HCT116 (cell line): ENCODE measurements around the gene SART3.
A peak's percentile ranks its signal among the peaks of the same experiment; 100 is the strongest.

ENCODE experiments used
- ELF1 ChIP-seq: IDR thresholded peaks from 2 replicates; pipeline ENCODE4 v1.6.1; 2012; ENCODE audit warnings: low read depth, borderline replicate concordance
- MAX ChIP-seq: IDR thresholded peaks from 2 replicates; pipeline ENCODE4 v1.6.1; 2012
- REST ChIP-seq: IDR thresholded peaks from 2 replicates; pipeline ENCODE4 v1.6.1; 2012; ENCODE audit warnings: low read depth
- SIN3A ChIP-seq: IDR thresholded peaks from 2 replicates; pipeline ENCODE4 v1.6.1; 2012; ENCODE audit warnings: low read depth
- TCF7L2 ChIP-seq: IDR thresholded peaks from 2 replicates; pipeline ENCODE4 v1.7.0; 2011; ENCODE audit warnings: borderline replicate concordance, inconsistent platforms; ENCODE audit not compliant: insufficient read depth, insufficient read length; ENCODE audit errors: extremely low read depth
- TF ChIP-seq, protein P1 (sequence below), 3 experiments: fragments of 200-600 bp in 1 of 3; sonication (generic) in 1 of 3; IDR thresholded peaks in 2 of 3; conservative IDR thresholded peaks in 1 of 3; 2 replicates each; pipeline ENCODE4 v1.5.1; 2012 to 2017; ENCODE audit warnings: low read depth in 2 of 3, low read length in 2 of 3, antibody characterized with exemption in 1 of 3, borderline replicate concordance in 1 of 3, control low read depth in 1 of 3, mild to moderate bottlenecking in 1 of 3, mixed read lengths in 1 of 3, mixed run types in 1 of 3, moderate library complexity in 1 of 3; ENCODE audit not compliant: insufficient read depth in 1 of 3

GRCh38 chr12:108511633-108512540, 49.1 kb downstream of the SART3 start:
- TF ChIP-seq MAX (no peak), ELF1 (no peak), SIN3A (no peak), TCF7L2 (no peak), REST (no peak)
- TF ChIP-seq, protein P1, sequence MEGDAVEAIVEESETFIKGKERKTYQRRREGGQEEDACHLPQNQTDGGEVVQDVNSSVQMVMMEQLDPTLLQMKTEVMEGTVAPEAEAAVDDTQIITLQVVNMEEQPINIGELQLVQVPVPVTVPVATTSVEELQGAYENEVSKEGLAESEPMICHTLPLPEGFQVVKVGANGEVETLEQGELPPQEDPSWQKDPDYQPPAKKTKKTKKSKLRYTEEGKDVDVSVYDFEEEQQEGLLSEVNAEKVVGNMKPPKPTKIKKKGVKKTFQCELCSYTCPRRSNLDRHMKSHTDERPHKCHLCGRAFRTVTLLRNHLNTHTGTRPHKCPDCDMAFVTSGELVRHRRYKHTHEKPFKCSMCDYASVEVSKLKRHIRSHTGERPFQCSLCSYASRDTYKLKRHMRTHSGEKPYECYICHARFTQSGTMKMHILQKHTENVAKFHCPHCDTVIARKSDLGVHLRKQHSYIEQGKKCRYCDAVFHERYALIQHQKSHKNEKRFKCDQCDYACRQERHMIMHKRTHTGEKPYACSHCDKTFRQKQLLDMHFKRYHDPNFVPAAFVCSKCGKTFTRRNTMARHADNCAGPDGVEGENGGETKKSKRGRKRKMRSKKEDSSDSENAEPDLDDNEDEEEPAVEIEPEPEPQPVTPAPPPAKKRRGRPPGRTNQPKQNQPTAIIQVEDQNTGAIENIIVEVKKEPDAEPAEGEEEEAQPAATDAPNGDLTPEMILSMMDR (IDR thresholded peaks at IDR 0.05 in 2 of 3, conservative IDR thresholded peaks at IDR 0.05 in 1 of 3; ENCODE audit: borderline replicate concordance in 1 of 3, insufficient read depth in 1 of 3, low read depth in 2 of 3, low read length in 2 of 3): peak; percentile 63 to 92 (median 81)
